Fibroblast of skin of abdomen (primary cell): ENCODE measurements around the gene STAT4.
A peak's percentile ranks its signal among the peaks of the same experiment; 100 is the strongest.
"Not testable (repeated sequence)": the region's sequence is repeated elsewhere in the genome, so short reads cannot be mapped to it uniquely, and the experiment has no call there.

Experiments
- DNase-seq: peaks from one replicate; pipeline ENCODE4 v3.0.0-alpha.2; 2013

The STAT4 gene

DNA sequence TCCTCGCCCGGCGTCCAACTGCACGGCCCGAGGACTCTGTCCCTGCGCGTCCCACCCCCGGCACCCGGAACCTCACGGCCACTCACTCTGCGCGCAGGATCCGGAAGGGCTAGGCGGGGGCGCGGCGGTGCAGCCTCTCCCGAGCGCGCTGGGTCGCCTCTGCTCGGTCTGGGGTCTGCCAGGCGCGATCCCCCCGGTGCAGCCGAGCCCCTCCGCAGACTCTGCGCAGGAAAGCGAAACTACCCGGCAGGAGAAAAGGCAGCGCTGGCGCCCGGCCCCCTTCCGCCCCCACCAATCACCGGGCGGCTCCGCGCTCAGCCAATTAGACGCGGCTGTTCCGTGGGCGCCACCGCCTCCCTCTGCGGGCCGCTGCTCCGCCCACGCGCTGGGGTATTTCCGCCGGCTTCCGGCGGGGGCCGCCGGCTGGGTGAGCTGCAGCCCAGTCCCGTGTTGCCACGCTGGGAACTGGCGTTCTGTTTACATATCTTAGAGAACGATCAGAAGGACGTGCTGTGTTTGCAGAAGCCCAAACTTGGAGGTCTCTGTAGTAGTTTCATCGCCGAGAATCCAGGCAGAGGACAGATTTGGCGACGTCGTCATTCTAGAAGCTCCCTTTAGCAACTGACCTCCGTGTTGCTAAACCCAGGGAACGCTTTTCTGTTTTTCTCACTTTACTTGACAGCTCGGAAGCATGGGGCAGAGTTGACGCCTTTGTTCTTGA, 136.7 kb downstream of the STAT4 start, which contains the start of gene STAT1:
Gene STAT1 (minus strand): TSS at position 240 of the 721 bp plus-strand sequence. CDS start 4,168 bp downstream, outside the sequence.
- peak; percentile 93 for DNase-seq

DNA sequence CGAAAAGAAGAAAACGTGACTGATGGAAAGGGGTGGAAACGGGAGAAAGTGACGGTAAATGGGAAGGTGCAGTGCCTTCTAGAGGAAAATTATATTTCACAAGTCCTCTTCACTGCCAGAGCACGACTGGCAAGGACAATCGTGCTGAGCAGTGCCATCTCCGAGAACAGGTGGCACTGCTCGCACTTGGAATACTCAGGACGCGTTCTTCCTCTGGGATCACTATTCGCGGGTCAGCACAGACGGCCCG, 137.2 kb downstream of the STAT4 start:
- no peak for DNase-seq

DNA sequence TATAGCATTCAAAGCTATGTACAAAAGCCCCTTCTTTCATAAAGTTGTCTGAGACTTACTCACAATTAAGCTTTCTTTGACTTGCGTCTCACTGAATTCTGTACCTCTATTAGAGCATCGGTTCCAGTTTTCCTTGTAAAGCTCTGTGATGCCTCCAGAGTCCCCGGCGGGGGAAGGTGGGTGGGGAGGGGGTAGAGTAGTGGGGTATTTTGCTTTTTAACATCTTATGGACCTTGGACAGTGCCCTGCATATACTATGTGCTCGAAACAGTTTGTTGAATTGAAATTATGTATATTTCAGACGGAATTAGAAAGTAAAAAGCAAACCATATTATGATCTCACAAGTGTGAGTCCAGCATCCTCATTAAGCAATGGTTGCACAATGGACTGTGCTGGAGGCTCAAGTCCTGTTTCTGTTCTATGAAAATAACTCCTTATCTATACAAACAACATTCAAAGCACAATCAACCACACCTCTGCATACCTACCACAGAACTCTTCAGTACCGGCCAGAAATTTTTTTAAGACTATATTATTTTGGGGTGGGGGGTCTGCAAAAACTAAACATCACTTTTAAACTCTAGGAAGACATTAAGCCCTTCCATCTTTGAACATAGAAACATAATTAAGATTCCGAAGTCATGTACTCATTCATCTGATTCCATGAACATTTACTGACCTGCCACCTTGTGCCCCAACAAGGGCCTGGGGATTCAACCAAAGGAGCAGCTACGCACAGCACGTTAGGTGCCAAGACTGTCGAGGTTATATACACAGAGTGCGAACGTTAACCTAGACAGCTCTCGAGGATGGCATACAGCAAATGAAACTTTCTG, 137.7 kb downstream of the STAT4 start:
- no peak for DNase-seq

- DNase-seq: no peak
Observed at GRCh38 chr2:191012346-191012745, 138.4 kb downstream of the STAT4 start.

GRCh38 chr2:191010887-191011885, 139.6 kb downstream of the STAT4 start:
- DNase-seq: no peak

DNA sequence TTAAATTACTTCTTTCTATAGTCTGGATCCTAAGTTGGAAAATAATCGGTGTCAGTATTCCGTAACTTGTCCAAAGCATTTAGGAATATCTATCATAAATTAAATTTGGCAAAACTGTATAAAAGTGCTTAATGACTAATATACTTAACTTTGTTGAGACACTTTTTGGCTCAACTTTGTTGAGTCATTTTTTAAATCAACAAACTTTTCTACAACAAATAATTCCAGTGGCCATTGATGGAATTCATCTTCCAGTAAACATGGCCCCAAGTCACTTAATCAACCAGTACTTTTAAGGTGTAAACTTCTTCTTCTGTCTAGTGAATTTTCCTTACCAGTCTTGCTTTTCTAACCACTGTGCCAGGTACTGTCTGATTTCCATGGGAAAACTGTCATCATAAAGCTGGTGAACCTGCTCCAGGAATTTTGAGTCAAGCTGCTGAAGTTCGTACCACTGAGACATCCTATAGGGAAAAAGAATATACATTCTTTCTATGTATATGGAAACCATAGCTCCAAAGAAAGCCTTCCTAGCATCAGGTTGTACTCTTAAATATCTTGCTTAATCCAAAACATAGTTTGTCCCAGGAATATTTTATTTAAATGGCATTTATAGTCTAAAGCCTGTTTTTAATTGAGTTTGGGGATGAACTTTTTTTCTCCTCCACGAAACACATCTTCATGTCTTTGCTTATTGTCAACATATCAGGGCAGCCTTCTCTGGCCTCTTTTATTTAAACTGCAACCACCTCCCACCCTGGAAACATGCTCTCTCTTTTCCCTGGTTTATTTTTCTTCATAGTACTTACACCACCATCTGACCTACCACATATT, 141.0 kb downstream of the STAT4 start:
- DNase-seq: no peak

DNA sequence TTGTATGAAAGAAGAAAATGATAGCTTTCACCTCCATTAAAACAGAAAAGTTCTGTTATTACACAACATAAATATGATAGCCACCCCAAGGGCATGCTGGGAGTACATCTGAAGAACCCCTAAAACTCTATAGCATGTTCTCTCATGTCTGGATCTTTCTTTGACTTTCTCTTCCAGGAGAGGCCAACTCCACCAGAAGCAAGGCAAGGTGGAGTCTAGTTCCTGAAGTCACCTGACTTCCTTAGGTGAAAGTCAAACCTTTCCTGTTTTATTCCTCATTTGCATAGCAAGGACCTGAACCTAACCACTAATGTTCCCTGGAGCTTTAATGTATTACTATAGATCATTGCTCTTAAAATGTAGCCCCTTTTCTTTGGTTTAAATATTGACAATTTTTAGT, 142.5 kb downstream of the STAT4 start:
- DNase-seq: no peak

GRCh38 chr2:191006997-191007783, 143.6 kb downstream of the STAT4 start:
- DNase-seq: no peak

- DNase-seq: no peak
Observed at GRCh38 chr2:191006297-191006696, 144.5 kb downstream of the STAT4 start.

DNA sequence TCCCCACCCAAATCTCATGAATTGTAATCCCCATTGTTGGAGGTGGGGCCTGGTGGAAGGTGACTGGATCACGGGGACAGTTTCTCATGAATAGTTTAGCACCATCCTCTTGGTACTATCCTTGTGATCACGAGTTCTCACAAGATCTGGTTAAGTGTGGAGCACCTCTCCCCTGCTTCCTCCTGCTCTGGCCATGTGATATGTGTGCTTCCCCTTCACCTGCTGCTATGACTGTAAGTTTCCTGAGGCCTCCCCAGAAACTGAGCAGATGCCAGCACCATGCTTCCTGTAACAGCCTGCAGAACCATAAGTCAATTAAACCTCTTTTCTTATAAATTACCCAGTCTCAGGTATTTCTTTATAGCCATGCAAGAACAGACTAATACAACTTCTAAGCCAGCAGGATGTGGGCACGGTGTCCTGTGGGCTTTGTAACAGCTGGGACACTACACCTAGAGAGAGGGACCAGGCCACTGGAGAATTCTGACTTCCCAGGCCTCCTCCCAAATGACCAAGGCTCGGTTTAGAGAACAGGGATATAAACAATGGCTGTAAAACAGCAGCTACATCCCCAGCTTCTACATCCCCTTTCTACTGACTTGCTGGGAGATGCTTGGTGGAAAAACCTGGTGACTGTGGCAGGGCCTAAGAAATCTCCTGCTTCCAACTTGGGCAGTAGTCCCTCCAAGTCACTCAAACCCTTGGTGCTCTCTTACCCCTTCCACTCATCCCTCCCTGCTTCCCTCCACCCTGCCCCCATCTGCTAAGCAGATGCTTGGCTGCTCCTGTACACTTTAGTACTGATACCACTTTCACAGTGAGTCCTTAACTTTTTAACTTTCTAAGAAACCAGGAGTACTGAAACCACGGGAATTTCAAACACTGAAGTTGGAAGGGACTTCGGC, 147.1 kb downstream of the STAT4 start:
- no peak for DNase-seq

- no peak for DNase-seq
Observed at GRCh38 chr2:191001624-191002023, 149.2 kb downstream of the STAT4 start.

GRCh38 chr2:191001032-191001431, 149.8 kb downstream of the STAT4 start:
- no peak for DNase-seq

GRCh38 chr2:190999949-191000665, 150.7 kb downstream of the STAT4 start:
- DNase-seq: no peak

GRCh38 chr2:190999058-190999457, 151.7 kb downstream of the STAT4 start:
- no peak for DNase-seq

DNA sequence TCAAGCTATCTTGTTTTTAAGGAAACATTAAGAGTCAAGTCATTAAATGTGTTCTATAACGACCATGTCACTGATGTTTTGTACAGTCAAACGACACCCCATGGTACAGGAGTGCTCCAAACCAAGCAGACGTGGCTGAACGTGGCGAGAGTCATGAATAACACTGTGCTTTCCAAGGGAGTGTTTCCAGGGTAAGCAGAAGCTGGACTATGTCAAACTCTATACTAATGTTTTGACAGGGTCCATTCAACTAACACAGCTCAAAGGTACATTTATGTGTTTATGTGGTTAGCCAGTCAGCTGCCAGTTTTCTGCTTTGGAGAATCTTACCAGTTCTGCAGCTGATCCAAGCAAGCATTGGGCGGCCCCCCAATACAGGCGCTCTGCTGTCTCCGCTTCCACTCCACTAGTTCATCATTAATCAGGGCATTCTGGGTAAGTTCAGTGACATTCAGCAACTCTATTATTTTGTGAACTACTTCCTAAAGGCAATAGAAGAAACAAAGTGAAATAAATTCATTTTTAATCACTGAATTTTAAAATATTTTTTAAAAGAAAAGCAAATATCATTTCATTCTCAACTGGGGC, 153.2 kb downstream of the STAT4 start:
- DNase-seq: no peak

- no peak for DNase-seq
Observed at GRCh38 chr2:190996947-190997346, 153.8 kb downstream of the STAT4 start.

DNA sequence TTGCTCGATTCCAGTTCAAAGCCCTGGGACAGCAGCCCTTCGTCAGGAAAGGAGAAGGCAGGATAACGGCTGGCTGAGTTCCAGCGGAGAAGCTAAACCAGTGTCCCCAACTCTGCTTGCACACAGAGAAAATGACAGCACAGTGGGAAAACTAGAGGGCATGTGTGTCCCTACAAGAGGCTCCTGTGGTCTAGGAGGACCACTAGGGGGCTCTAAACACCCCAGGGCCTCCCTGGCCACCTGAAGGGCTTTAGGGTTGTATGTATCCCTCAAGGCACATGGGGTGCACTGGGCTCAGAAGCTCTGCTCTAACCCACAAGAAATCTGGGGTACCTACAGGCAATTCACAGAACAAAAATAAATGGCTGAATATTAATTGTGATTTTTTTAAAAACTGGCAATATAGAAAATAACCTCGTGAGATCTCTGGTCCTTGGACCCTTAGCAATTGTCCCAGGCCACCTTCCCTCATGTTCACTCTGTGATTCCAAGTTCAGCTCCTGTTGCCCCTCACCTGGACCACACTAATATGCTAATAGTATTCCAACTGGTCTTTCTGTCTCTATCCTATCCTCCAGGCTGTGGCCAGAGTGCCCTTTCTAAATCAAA, 154.4 kb downstream of the STAT4 start:
- peak; percentile 38 for DNase-seq

DNA sequence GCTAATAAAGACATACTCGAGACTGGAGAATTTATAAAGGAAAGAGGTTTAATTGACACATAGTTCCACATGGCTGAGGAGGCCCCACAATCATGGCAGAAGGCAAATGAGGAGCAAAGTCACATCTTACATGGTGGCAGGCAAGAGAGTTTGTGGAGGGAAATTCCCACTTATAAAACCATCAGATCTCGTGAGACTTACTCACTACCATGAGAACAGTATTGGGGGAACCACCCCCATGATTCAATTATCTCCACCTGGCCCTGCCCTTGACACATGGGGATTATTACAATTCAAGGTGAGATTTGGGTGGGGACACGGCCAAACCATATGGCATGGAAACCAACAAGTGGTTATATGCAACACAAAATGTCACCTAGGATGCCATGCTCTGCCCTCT, 155.5 kb downstream of the STAT4 start:
- not testable (repeated sequence) for DNase-seq
